ENCODE data around the gene HOXA2.
A peak's percentile ranks its signal among the peaks of the same experiment; 100 is the strongest.

Gene HOXA2

GRCh38 chr7:27078616-27079233 is 23.8 kb downstream of the HOXA2 start:
- no peak for DNase-seq (ENCODE audit: low read depth)

- DNase-seq (ENCODE audit: low read depth) = no peak
Observed at GRCh38 chr7:27073076-27073475, 29.4 kb downstream of the HOXA2 start.

GRCh38 chr7:27071622-27072390 is 30.7 kb downstream of the HOXA2 start:
- no peak for DNase-seq (ENCODE audit: low read depth)

- DNase-seq (ENCODE audit: low read depth) = no peak
Observed at GRCh38 chr7:27068259-27068658, 34.2 kb downstream of the HOXA2 start.

- no peak for DNase-seq (ENCODE audit: low read depth)
Observed at GRCh38 chr7:27066148-27066547, 36.3 kb downstream of the HOXA2 start.

- no peak for DNase-seq (ENCODE audit: low read depth)
Observed at GRCh38 chr7:27065709-27066108, 36.8 kb downstream of the HOXA2 start.

GRCh38 chr7:27064661-27065060 is 37.8 kb downstream of the HOXA2 start:
- DNase-seq (ENCODE audit: low read depth) = peak; percentile 6

GRCh38 chr7:27064159-27064558 is 38.3 kb downstream of the HOXA2 start:
- DNase-seq (ENCODE audit: low read depth) = peak; percentile 54

- DNase-seq (ENCODE audit: low read depth) = peak; percentile 49
Observed at GRCh38 chr7:27062946-27063345, 39.5 kb downstream of the HOXA2 start.

GRCh38 chr7:27053153-27053552 is 49.3 kb downstream of the HOXA2 start:
- DNase-seq (ENCODE audit: low read depth) = no peak

GRCh38 chr7:27051451-27051850 is 51.0 kb downstream of the HOXA2 start:
- DNase-seq (ENCODE audit: low read depth) = peak; percentile 24

Measured in fibroblast of gingiva (primary cell).